Liver (tissue), 9 donors: ENCODE measurements around the gene KANSL1. TPM values are rescaled to one million over a fixed set of nuclear protein-coding genes. Genes with fewer than 3 reads are reported as not detected.

Experiments
- DNase-seq: peaks from one replicate; pipeline ENCODE4 v3.0.0-alpha.2; 2017; ENCODE audit warnings: low spot score
- H3K27ac ChIP-seq, 2 donors: one replicate each; pipeline ENCODE4 v1.7.0; 2013; ENCODE audit warnings: inconsistent platforms in 2 of 2, low read length in 2 of 2, control low read depth in 1 of 2, low read depth in 1 of 2, mild to moderate bottlenecking in 1 of 2
- H3K27me3 ChIP-seq, 4 donors: one replicate each; pipeline versions ENCODE4 v1.6.1 to v1.7.0; 2013; ENCODE audit warnings: low read length in 3 of 4, inconsistent platforms in 1 of 4, mild to moderate bottlenecking in 1 of 4, moderate library complexity in 1 of 4; ENCODE audit not compliant: control insufficient read depth in 4 of 4, insufficient read depth in 4 of 4
- H3K36me3 ChIP-seq, 4 donors: one replicate each; pipeline versions ENCODE4 v1.6.1 to v1.7.0; 2013; ENCODE audit warnings: low read length in 3 of 4, mild to moderate bottlenecking in 3 of 4, low read depth in 1 of 4, moderate library complexity in 1 of 4; ENCODE audit not compliant: control insufficient read depth in 4 of 4, insufficient read depth in 3 of 4
- H3K4me1 ChIP-seq, 4 donors: one replicate each; pipeline versions ENCODE4 v1.6.1 to v1.7.0; 2013; ENCODE audit warnings: low read length in 3 of 4, mild to moderate bottlenecking in 3 of 4, moderate library complexity in 1 of 4; ENCODE audit not compliant: control insufficient read depth in 4 of 4, insufficient read depth in 4 of 4
- H3K4me3 ChIP-seq, 3 donors: one replicate each; pipeline versions ENCODE4 v1.6.1 to v1.7.0; 2013; ENCODE audit warnings: low read length in 3 of 3, control low read depth in 1 of 3, low read depth in 1 of 3, mild to moderate bottlenecking in 1 of 3
- H3K9ac ChIP-seq, 2 donors: one replicate each; pipeline ENCODE4 v1.7.0; 2013; ENCODE audit warnings: low read length in 2 of 2, mild to moderate bottlenecking in 2 of 2, moderate library complexity in 2 of 2, control low read depth in 1 of 2, low read depth in 1 of 2
- H3K9me3 ChIP-seq, 4 donors: one replicate each; pipeline versions ENCODE4 v1.6.1 to v1.7.0; 2013; ENCODE audit warnings: low read length in 3 of 4; ENCODE audit not compliant: control insufficient read depth in 4 of 4
- EGR1 ChIP-seq, 2 donors: IDR thresholded peaks; 2 replicates each; pipeline ENCODE4 v1.6.1; 2016 to 2018; ENCODE audit warnings: antibody characterized with exemption in 2 of 2, low read depth in 2 of 2
- FOXA1 ChIP-seq: IDR thresholded peaks from 2 replicates; pipeline ENCODE4 v1.6.1; 2016; ENCODE audit warnings: antibody characterized with exemption
- FOXA2 ChIP-seq: IDR thresholded peaks from 2 replicates; pipeline ENCODE4 v1.6.1; 2016; ENCODE audit warnings: antibody characterized with exemption
- GABPA ChIP-seq, 2 donors: IDR thresholded peaks in 1 of 2; conservative IDR thresholded peaks in 1 of 2; 2 replicates each; pipeline ENCODE4 v1.6.1; 2016; ENCODE audit warnings: antibody characterized with exemption in 2 of 2, mild to moderate bottlenecking in 1 of 2, moderate library complexity in 1 of 2
- HNF4A ChIP-seq, 2 donors: conservative IDR thresholded peaks; 2 replicates each; pipeline ENCODE4 v1.6.1; 2016; ENCODE audit warnings: antibody characterized with exemption in 2 of 2, mild to moderate bottlenecking in 2 of 2
- HNF4G ChIP-seq: IDR thresholded peaks from 2 replicates; pipeline ENCODE4 v1.6.1; 2016; ENCODE audit warnings: antibody characterized with exemption
- JUND ChIP-seq, 2 donors: IDR thresholded peaks; 2 replicates each; pipeline ENCODE4 v1.6.1; 2016; ENCODE audit warnings: antibody characterized with exemption in 2 of 2
- NR2F2 ChIP-seq: IDR thresholded peaks from 2 replicates; pipeline ENCODE4 v1.6.1; 2016; ENCODE audit warnings: antibody characterized with exemption
- RAD21 ChIP-seq, 2 donors: IDR thresholded peaks; 2 replicates each; pipeline ENCODE4 v1.6.1; 2016; ENCODE audit warnings: antibody characterized with exemption in 2 of 2, mild to moderate bottlenecking in 2 of 2
- RXRA ChIP-seq, 2 donors: IDR thresholded peaks; 2 replicates each; pipeline ENCODE4 v1.6.1; 2017 to 2018; ENCODE audit warnings: antibody characterized with exemption in 2 of 2, mild to moderate bottlenecking in 1 of 2
- SP1 ChIP-seq: IDR thresholded peaks from 2 replicates; pipeline ENCODE4 v1.6.1; 2018; ENCODE audit warnings: antibody characterized with exemption, mild to moderate bottlenecking
- TAF1 ChIP-seq: conservative IDR thresholded peaks from 2 replicates; pipeline ENCODE4 v1.6.1; 2016; ENCODE audit warnings: antibody characterized with exemption, mild to moderate bottlenecking
- YY1 ChIP-seq: IDR thresholded peaks from 2 replicates; pipeline ENCODE4 v1.6.1; 2016; ENCODE audit warnings: antibody characterized with exemption, mild to moderate bottlenecking
- WGBS: extraction: QIAGEN DNeasy Blood & Tissue Kit; methylation state at CpG from one replicate; pipeline ENCODE4 v1.1.7; 2013; 5-methylcytosine and 5-hydroxymethylcytosine counted together
- polyA plus RNA-seq, 2 donors: library from polyadenylated mRNA; stranded (reverse) in 1 of 2; unstranded in 1 of 2; fragments of 200-250 nt in 1 of 2; fragments of >200 nt in 1 of 2; fragmentation: Nextera tagmentation in 1 of 2; extraction: Ambion mirVana in 1 of 2; gene quantifications; one replicate each; pipeline versions ENCODE4 v1.2.1 to v1.2.3, GENCODE V29; 2013 to 2015
- total RNA-seq, 2 donors: library from RNA; depleted of rRNA; stranded (reverse); fragments of >200 nt; gene quantifications; one replicate each; pipeline ENCODE4 v1.2.3, GENCODE V29; 2014
- TF ChIP-seq, protein P1 (sequence below): IDR thresholded peaks from 2 replicates; pipeline ENCODE4 v1.6.1; 2016; ENCODE audit warnings: antibody characterized with exemption
- TF ChIP-seq, protein P2 (sequence below): fragments of 150-350 bp; IDR thresholded peaks from 2 replicates; pipeline ENCODE4 v1.5.1; 2017; ENCODE audit warnings: improper control_type of control experiment, low read depth, low read length; ENCODE audit not compliant: missing input control
- TF ChIP-seq, protein P3 (sequence below): IDR thresholded peaks from 2 replicates; pipeline ENCODE4 v1.6.1; 2016; ENCODE audit warnings: antibody characterized with exemption
- TF ChIP-seq, protein P4 (sequence below): IDR thresholded peaks from 2 replicates; pipeline ENCODE4 v1.6.1; 2016; ENCODE audit warnings: antibody characterized with exemption
- TF ChIP-seq, protein P5 (sequence below): IDR thresholded peaks from 2 replicates; pipeline ENCODE4 v1.6.1; 2016; ENCODE audit warnings: antibody characterized with exemption, mild to moderate bottlenecking
- donor health status: healthy.
- donor health status: healthy.
- donor health status: healthy.
- donor health status: healthy.
- donor health status: healthy.

KANSL1 gene
- total and polyA plus RNA-seq, 4 donors = 5.5 to 86.3 (median 24.0) TPM

DNA sequence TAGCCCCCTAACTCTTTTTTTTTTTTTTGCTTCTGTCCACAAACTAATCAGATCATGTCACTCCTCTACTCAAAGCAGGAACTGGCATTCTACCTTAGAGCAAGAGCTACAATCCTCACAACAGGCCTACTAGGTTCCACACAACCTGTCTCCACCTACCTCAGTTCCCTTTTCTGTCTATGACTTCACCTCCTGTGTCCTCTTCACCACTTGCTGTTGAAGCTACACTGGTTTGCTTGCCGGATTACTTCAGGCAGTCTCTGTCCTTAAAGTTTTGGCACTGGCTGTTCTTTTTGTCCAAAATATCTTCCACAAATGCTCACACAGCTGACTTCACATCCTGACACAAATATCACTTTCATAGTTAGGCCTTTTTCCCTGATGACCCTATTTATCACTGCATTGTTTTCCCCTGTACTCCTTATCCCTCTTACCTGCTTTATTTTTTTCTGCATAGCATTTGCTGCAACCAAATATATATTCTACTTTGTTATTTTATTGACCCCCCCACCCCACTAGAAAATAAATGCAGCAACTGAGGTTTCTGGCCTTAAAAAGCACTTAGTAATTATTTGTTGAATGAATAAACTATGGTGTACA is 72.0 kb downstream of the KANSL1 start:
- no peak for DNase-seq
- no peak overlapping the region for H3K4me3 ChIP-seq
- TF ChIP-seq RAD21 (IDR thresholded peaks at IDR 0.05) = no peak
- no peak overlapping the region for H3K27ac ChIP-seq
- H3K27me3 ChIP-seq = no peaks in the 10 kb centered on the region
- H3K36me3 ChIP-seq = peaks cover 0 to 4% (median 0%) of the 10 kb centered on the region in 4 donors
- WGBS = 77% methylated on average over 1 of the region's 1 CpG
- no peak overlapping the region for H3K9ac ChIP-seq
- H3K4me1 ChIP-seq = peaks cover 3 to 23% (median 10%) of the 10 kb centered on the region in 4 donors
- H3K9me3 ChIP-seq = no peaks in the 10 kb centered on the region

DNA sequence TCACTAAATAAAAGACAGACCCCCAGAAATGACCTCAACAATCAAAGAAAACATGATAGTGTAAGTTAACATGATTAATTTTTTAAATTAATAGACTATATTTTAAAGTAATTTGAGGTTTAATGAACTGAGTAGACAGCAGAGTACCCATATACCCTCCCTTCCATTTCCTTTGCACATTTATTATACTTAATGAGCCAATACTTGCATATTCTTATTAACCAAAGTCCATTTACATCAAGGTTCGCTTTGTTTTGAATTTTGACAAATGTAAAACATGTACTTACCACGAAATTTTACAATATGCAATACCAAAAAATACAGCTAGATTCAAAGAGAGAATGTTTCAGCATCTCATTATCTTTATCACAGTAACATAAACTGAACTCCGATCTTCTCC is 72.7 kb downstream of the KANSL1 start:
- WGBS = 90% methylated on average over 3 of the region's 3 CpGs
- Histone ChIP-seq H3K4me1 (peaks cover 3 to 26% (median 11%) of the 10 kb centered on the region in 4 donors), H3K27me3 (no peaks in the 10 kb centered on the region), H3K9ac (no peak overlapping the region), H3K9me3 (no peaks in the 10 kb centered on the region), H3K27ac (no peak overlapping the region), H3K4me3 (no peak overlapping the region), H3K36me3 (peaks cover 0 to 4% (median 0%) of the 10 kb centered on the region in 4 donors)
- TF ChIP-seq EGR1 (IDR thresholded peaks at IDR 0.05; ENCODE audit: low read depth in 2 of 2) = no peak
- no peak for TF ChIP-seq JUND (IDR thresholded peaks at IDR 0.05)
- TF ChIP-seq RXRA (IDR thresholded peaks at IDR 0.05) = no peak
- no peak for TF ChIP-seq YY1
- no peak for TF ChIP-seq FOXA1
- TF ChIP-seq, protein P1, sequence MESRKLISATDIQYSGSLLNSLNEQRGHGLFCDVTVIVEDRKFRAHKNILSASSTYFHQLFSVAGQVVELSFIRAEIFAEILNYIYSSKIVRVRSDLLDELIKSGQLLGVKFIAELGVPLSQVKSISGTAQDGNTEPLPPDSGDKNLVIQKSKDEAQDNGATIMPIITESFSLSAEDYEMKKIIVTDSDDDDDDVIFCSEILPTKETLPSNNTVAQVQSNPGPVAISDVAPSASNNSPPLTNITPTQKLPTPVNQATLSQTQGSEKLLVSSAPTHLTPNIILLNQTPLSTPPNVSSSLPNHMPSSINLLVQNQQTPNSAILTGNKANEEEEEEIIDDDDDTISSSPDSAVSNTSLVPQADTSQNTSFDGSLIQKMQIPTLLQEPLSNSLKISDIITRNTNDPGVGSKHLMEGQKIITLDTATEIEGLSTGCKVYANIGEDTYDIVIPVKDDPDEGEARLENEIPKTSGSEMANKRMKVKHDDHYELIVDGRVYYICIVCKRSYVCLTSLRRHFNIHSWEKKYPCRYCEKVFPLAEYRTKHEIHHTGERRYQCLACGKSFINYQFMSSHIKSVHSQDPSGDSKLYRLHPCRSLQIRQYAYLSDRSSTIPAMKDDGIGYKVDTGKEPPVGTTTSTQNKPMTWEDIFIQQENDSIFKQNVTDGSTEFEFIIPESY = no peak
- no peak for TF ChIP-seq RAD21 (IDR thresholded peaks at IDR 0.05)
- TF ChIP-seq HNF4A (conservative IDR thresholded peaks at IDR 0.05) = no peak
- TF ChIP-seq, protein P2, sequence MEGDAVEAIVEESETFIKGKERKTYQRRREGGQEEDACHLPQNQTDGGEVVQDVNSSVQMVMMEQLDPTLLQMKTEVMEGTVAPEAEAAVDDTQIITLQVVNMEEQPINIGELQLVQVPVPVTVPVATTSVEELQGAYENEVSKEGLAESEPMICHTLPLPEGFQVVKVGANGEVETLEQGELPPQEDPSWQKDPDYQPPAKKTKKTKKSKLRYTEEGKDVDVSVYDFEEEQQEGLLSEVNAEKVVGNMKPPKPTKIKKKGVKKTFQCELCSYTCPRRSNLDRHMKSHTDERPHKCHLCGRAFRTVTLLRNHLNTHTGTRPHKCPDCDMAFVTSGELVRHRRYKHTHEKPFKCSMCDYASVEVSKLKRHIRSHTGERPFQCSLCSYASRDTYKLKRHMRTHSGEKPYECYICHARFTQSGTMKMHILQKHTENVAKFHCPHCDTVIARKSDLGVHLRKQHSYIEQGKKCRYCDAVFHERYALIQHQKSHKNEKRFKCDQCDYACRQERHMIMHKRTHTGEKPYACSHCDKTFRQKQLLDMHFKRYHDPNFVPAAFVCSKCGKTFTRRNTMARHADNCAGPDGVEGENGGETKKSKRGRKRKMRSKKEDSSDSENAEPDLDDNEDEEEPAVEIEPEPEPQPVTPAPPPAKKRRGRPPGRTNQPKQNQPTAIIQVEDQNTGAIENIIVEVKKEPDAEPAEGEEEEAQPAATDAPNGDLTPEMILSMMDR = no peak
- no peak for TF ChIP-seq HNF4G
- TF ChIP-seq SP1 = no peak
- TF ChIP-seq, protein P3, sequence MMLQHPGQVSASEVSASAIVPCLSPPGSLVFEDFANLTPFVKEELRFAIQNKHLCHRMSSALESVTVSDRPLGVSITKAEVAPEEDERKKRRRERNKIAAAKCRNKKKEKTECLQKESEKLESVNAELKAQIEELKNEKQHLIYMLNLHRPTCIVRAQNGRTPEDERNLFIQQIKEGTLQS = no peak
- no peak for TF ChIP-seq TAF1
- TF ChIP-seq, protein P4, sequence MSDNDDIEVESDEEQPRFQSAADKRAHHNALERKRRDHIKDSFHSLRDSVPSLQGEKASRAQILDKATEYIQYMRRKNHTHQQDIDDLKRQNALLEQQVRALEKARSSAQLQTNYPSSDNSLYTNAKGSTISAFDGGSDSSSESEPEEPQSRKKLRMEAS = no peak
- TF ChIP-seq FOXA2 = no peak
- no peak for TF ChIP-seq GABPA (IDR thresholded peaks at IDR 0.05 in 1 of 2, conservative IDR thresholded peaks at IDR 0.05 in 1 of 2)
- TF ChIP-seq NR2F2 = no peak
- TF ChIP-seq, protein P5, sequence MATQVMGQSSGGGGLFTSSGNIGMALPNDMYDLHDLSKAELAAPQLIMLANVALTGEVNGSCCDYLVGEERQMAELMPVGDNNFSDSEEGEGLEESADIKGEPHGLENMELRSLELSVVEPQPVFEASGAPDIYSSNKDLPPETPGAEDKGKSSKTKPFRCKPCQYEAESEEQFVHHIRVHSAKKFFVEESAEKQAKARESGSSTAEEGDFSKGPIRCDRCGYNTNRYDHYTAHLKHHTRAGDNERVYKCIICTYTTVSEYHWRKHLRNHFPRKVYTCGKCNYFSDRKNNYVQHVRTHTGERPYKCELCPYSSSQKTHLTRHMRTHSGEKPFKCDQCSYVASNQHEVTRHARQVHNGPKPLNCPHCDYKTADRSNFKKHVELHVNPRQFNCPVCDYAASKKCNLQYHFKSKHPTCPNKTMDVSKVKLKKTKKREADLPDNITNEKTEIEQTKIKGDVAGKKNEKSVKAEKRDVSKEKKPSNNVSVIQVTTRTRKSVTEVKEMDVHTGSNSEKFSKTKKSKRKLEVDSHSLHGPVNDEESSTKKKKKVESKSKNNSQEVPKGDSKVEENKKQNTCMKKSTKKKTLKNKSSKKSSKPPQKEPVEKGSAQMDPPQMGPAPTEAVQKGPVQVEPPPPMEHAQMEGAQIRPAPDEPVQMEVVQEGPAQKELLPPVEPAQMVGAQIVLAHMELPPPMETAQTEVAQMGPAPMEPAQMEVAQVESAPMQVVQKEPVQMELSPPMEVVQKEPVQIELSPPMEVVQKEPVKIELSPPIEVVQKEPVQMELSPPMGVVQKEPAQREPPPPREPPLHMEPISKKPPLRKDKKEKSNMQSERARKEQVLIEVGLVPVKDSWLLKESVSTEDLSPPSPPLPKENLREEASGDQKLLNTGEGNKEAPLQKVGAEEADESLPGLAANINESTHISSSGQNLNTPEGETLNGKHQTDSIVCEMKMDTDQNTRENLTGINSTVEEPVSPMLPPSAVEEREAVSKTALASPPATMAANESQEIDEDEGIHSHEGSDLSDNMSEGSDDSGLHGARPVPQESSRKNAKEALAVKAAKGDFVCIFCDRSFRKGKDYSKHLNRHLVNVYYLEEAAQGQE = no peak
- no peak for DNase-seq
